Adrenal gland (tissue), 12 donors: ENCODE measurements around the gene ARHGAP6. TPM values are rescaled to one million over a fixed set of nuclear protein-coding genes. Genes with fewer than 3 reads are reported as not detected.
"Not testable (repeated sequence)": the region's sequence is repeated elsewhere in the genome, so short reads cannot be mapped to it uniquely, and the experiment has no call there.

Source experiments
- DNase-seq, 7 donors: peaks; one replicate each; pipeline ENCODE4 v3.0.0-alpha.2; 2019 to 2020
- H3K27ac ChIP-seq, 5 donors: fragments of 200-600 bp; sonication (generic) in 4 of 5; 1 replicate in 3 of 5; 2 replicates in 2 of 5; pipeline versions ENCODE4 v1.5.1 to v1.8.0; 2016 to 2020; ENCODE audit warnings: mild to moderate bottlenecking in 1 of 5
- H3K27me3 ChIP-seq: fragments of 200-600 bp; 2 replicates; pipeline ENCODE4 v1.8.0; 2021
- H3K36me3 ChIP-seq, 2 donors: fragments of 200-600 bp; replicated peaks in 1 of 2; 1 replicate in 1 of 2; 2 replicates in 1 of 2; pipeline versions ENCODE4 v1.5.1 to v1.8.0; 2018 to 2022
- H3K4me1 ChIP-seq, 2 donors: fragments of 200-600 bp; replicated peaks in 1 of 2; 1 replicate in 1 of 2; 2 replicates in 1 of 2; pipeline versions ENCODE4 v1.5.1 to v1.8.0; 2018 to 2021
- H3K4me3 ChIP-seq, 4 donors: fragments of 200-600 bp; sonication (generic) in 3 of 4; one replicate each; pipeline ENCODE4 v1.5.1; 2016 to 2018
- H3K9me3 ChIP-seq, 3 donors: fragments of 200-600 bp; sonication (generic) in 1 of 3; replicated peaks in 1 of 3; 1 replicate in 2 of 3; 2 replicates in 1 of 3; pipeline versions ENCODE4 v1.5.1 to v1.8.0; 2016 to 2021
- POLR2A ChIP-seq, 2 donors: fragments of 450-650 bp; IDR thresholded peaks; one replicate each; pipeline ENCODE4 v1.6.1; 2017; ENCODE audit warnings: antibody characterized with exemption in 2 of 2, mild to moderate bottlenecking in 2 of 2, moderate library complexity in 1 of 2
- WGBS, 4 donors: extraction: QIAGEN DNeasy Blood & Tissue Kit in 2 of 4; methylation state at CpG; one replicate each; pipeline versions ENCODE4 v1.1.5 to v1.1.7; 2013 to 2017; 5-methylcytosine and 5-hydroxymethylcytosine counted together
- intact Hi-C, 2 donors: fragments of 100-400 bp; cut with DNase I; formaldehyde crosslinking; loops; one replicate each; pipeline versions ENCODE4 v1.14.1 to v1.15.0; 2022 to 2023
- polyA plus RNA-seq, 3 donors: library from polyadenylated mRNA; stranded (reverse); fragments of 200-250 nt in 2 of 3; fragments of 350-450 nt in 1 of 3; fragmentation: Illumina TruSeq in 1 of 3; extraction: RNeasy Lipid Tissue Mini Kit (QIAGEN cat#74804) in 1 of 3; gene quantifications; one replicate each; pipeline ENCODE4 v1.2.3, GENCODE V29; 2013 to 2014
- total RNA-seq, 9 donors: library from RNA; depleted of rRNA in 4 of 9; stranded (reverse); fragments of >200 nt in 4 of 9; fragments of 120-200 nt in 1 of 9; fragmentation: NEBNext Ultra II Directional in 1 of 9; extraction: Animal tissue kit (Norgen Biotek cat#: 25700) in 1 of 9; gene quantifications; one replicate each; pipeline versions ENCODE4 v1.1.0 to v1.2.4, GENCODE V29; 2013 to 2023
- TF ChIP-seq, protein P1 (sequence below), 6 experiments: fragments of 450-650 bp in 4 of 6; fragments of 200-600 bp in 2 of 6; sonication (generic) in 1 of 6; IDR thresholded peaks; 1 replicate in 5 of 6; 2 replicates in 1 of 6; pipeline versions ENCODE4 v1.5.1 to v1.8.0; 2016 to 2021; ENCODE audit warnings: antibody characterized with exemption in 6 of 6, mild to moderate bottlenecking in 2 of 6, moderate library complexity in 1 of 6
- donor health status: healthy with polysubstance abuse.
- donor health status: Bipolar disorder and iron deficiency.
- donor health status: DM: yes; HTN: yes; CAD: no.
- donor health status: DM: no; HTN: no; CAD: no.
- donor health status: DM: no; HTN: no; CAD: no.
- donor health status: DM: yes; HTN: yes; CAD: no.

ARHGAP6 gene
- total and polyA plus RNA-seq, 12 donors, result 0.78 to 4.2 (median 2.7) TPM

DNA sequence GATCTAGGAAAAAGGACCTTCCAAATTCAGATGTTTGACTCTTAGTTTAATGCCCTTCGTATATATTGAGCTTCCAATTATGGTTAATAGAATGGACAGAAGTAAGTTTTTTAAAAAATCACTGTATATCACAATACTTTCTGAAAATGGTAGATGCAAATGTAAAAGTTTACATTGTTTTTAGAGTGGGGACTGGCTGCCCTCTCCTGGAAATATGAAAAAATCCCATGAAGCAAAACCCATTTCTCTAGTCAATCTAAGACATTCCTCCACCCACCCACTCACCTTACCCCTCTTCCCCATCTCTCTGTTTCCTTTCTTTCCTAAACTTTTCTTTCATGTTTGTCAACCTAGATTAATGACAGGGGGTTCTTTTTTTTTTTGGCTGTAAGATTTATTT lies 134.5 kb downstream of the ARHGAP6 start:
- Histone ChIP-seq H3K36me3 (no peaks in the 10 kb centered on the region), H3K4me1 (no peaks in the 10 kb centered on the region), H3K9me3 (no peaks in the 10 kb centered on the region), H3K27me3 (no peaks in the 10 kb centered on the region), H3K27ac (no peak overlapping the region), H3K4me3 (no peak overlapping the region)
- 25 to 39% (median 31%) methylated on average over 1 of the region's 1 CpG for WGBS, 4 donors
- TF ChIP-seq, protein P1, sequence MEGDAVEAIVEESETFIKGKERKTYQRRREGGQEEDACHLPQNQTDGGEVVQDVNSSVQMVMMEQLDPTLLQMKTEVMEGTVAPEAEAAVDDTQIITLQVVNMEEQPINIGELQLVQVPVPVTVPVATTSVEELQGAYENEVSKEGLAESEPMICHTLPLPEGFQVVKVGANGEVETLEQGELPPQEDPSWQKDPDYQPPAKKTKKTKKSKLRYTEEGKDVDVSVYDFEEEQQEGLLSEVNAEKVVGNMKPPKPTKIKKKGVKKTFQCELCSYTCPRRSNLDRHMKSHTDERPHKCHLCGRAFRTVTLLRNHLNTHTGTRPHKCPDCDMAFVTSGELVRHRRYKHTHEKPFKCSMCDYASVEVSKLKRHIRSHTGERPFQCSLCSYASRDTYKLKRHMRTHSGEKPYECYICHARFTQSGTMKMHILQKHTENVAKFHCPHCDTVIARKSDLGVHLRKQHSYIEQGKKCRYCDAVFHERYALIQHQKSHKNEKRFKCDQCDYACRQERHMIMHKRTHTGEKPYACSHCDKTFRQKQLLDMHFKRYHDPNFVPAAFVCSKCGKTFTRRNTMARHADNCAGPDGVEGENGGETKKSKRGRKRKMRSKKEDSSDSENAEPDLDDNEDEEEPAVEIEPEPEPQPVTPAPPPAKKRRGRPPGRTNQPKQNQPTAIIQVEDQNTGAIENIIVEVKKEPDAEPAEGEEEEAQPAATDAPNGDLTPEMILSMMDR (IDR thresholded peaks at IDR 0.05), result peak in 1 of 6 experiments; percentile 10
- TF ChIP-seq POLR2A (IDR thresholded peaks at IDR 0.05), result no peak
- no peak for DNase-seq
- intact Hi-C loops, result loop anchor here (5.0 to 10.0 kb wide), 2 partner anchors 241 to 244 kb away; no protein-coding TSS in a partner anchor

DNA sequence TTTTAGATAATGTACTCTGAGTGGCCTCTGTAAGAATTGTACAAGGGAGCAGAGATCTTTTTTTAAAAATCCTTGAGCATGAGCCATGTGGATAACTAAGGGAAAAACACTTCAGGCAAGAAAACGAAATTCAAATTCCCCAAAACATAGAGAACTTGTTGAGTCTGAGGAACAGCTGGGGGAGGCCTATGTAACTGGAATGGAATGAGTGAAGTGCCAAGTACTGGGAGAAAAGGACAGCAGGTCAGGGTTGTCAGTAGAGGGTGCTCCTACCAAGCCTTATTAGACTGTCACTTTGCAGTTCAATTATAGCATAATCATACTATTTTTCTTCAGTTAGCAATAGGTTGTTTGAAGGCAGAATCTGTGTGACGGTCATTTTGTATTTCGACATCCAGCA lies 135.1 kb downstream of the ARHGAP6 start:
- WGBS, 4 donors, result 54 to 60% (median 58%) methylated on average over 3 of the region's 3 CpGs
- intact Hi-C loops, result loop anchor here (5.0 to 10.0 kb wide), 2 partner anchors 242 to 244 kb away; no protein-coding TSS in a partner anchor
- no peaks in the 10 kb centered on the region for H3K27me3 ChIP-seq
- no peaks in the 10 kb centered on the region for H3K9me3 ChIP-seq
- H3K27ac ChIP-seq, result no peak overlapping the region
- TF ChIP-seq, protein P1 (IDR thresholded peaks at IDR 0.05), result no peak
- TF ChIP-seq POLR2A (IDR thresholded peaks at IDR 0.05), result no peak
- H3K4me3 ChIP-seq, result no peak overlapping the region
- H3K36me3 ChIP-seq, result no peaks in the 10 kb centered on the region
- no peak for DNase-seq
- no peaks in the 10 kb centered on the region for H3K4me1 ChIP-seq

DNA sequence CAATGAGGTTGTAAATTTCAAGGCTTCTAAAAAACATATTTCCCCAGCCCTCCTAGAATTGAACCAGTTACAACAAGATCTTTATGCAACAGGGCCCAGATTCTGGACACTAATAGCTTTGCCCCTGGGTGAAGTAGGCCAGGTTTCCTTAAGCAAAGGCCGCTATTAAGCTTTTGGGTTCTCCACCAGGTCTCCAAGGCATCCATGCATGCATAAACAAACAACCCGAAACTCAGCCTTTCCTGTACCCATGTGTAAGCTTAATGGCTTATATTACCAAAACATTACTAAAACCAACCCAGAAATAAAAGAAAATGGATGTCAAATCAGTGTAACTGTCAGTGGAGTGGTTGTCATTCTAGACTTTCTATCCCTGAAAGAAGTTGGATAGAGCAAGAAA lies 137.1 kb downstream of the ARHGAP6 start:
- Histone ChIP-seq H3K27me3 (peaks cover 5% of the 10 kb centered on the region), H3K9me3 (no peaks in the 10 kb centered on the region), H3K4me3 (no peak overlapping the region), H3K36me3 (no peaks in the 10 kb centered on the region), H3K4me1 (no peaks in the 10 kb centered on the region), H3K27ac (no peak overlapping the region)
- intact Hi-C loops, result no loop called here
- no peak for DNase-seq
- TF ChIP-seq, protein P1 (IDR thresholded peaks at IDR 0.05), result no peak
- no peak for TF ChIP-seq POLR2A (IDR thresholded peaks at IDR 0.05)
- WGBS, 4 donors, result 61 to 85% (median 80%) methylated on average over 2 of the region's 2 CpGs

DNA sequence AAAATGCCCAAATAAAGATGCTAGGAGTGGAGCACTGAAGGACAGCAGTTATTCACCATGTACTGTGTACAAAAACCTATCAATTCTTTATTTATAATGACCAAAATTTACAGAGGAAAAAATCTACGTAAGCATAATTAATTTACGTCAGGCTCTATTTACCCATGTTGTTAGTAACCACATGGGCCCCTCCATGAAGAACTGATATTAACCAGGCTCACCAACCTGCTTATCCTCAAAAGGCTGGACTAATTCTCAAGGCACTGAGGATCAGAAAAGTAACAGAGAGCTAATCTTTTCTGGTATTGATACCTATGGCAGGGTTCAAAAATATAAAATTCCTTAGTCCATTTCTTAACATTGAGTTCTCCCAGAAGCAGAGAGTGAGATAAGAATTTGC lies 140.0 kb downstream of the ARHGAP6 start:
- WGBS, 4 donors, result 74 to 86% (median 79%) methylated on average over 2 of the region's 2 CpGs
- peaks cover 5% of the 10 kb centered on the region for H3K27me3 ChIP-seq
- DNase-seq, result no peak
- no peaks in the 10 kb centered on the region for H3K36me3 ChIP-seq
- no peaks in the 10 kb centered on the region for H3K9me3 ChIP-seq
- H3K4me1 ChIP-seq, result no peaks in the 10 kb centered on the region
- no peak overlapping the region for H3K27ac ChIP-seq
- no peak for TF ChIP-seq POLR2A (IDR thresholded peaks at IDR 0.05)
- TF ChIP-seq, protein P1 (IDR thresholded peaks at IDR 0.05), result no peak
- intact Hi-C loops, result no loop called here
- no peak overlapping the region for H3K4me3 ChIP-seq

DNA sequence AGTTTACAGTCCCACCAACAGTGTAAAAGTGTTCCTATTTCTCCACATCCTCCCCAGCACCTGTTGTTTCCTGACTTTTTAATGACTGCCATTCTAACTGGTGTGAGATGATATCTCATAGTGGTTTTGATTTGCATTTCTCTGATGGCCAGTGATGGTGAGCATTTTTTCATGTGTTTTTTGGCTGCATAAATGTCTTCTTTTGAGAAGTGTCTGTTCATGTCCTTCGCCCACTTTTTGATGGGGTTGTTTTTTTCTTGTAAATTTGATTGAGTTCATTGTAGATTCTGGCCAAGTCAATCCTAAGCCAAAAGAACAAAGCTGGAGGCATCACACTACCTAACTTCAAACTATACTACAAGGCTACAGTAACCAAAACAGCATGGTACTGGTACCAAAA lies 146.5 kb downstream of the ARHGAP6 start:
- H3K36me3 ChIP-seq, DNase-seq, intact Hi-C loops, H3K4me1 ChIP-seq, H3K4me3 ChIP-seq, H3K9me3 ChIP-seq, H3K27ac ChIP-seq, H3K27me3 ChIP-seq: not testable (repeated sequence)
- 75 to 100% (median 80%) methylated on average over 1 of the region's 1 CpG for WGBS, 4 donors
